ENCODE data around the gene PPP2R2C.

PPP2R2C gene

DNA sequence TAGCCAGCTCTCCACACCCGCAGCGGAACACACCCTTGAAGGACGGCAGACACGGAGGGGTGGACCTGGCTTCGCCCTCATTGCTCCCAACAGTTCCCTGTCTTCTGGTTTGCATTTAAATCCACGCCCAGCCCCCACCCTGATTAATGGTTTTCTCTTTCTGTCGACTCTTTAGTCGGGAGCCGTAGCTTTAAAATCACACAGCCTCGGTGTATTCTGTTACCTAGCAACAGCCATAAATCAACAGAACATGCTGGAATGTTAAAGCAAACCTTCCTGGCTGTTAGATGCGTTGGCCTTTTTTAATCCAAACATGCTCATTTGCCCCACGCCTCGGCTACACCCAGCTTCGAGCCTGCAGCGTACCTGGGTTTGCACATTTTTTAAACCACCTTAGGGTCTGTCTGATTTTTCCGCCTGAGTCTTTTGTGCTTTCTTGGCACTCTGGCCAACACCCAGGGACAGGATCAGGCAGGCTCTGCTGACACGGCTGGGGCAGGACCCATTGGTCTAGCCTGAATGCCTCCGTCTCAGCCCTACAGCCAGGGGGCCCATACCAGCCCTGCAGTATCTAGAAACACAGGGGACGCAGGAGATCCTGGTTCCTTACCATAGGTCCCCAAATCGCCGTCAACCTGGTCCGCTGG, 21.4 kb upstream of the PPP2R2C start:
- DNase-seq, result no peak

DNA sequence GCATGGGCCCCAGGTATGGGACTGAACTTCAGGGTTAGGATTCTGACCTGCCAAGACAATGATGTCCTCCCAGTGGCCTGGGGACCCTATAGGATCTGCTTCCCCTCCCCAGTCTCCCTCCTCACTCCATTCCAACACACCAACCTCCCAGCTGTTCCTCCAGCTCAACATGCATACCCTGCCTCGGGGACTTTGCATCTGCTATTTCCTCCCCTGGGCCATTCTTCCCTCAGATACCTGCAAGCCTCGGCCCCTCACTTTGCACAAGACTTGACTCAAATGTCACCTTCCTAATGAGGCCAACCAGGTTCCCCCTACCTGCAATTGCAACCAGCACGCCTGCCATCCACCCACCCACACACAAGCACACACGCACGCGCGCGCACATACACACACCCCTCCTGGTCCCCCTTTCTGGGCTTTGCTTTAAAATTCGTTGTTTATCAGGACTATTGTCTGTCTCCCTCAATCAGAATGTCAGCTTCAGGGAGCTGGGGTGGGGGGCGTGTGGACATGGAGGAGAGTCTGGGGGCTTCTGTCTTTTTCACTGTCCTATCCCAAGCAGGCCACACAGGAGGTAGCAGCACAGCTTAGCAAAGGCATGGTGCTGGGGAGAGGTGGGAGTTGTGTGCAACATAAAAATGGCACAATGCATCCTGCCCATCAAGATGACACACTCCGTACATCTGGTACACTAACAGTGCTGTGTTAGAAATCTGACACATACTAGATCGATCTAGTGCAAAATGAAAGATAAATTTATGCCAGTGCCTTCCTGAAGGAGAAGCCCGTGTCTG, 20.6 kb upstream of the PPP2R2C start:
- DNase-seq, result no peak

DNA sequence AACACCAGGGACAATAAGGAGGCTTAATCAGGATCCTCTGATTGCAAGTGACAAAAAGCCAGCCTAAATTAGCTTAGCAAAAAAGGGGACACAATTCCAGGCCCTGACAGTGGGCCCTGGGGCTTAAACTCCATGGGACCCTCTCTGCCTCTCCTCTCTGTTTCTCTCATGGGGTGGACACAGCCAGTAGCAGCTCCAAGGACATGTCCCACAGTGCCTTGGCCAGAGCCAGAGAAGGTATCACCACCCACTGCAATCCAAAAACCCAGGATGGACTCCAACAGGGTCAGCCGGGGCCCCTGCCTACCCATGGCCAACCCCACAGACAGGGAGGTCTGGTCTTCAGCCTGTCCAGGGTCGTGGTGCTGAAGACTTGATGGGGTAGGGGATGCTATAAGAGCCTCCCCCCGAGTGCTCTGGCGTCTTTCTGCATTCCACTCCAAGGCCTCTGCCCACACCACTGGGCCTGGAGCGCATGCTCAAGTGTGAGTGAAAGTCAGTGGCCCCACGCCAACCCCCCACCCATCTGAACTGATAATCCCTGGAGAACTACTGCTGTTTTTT, 19.7 kb upstream of the PPP2R2C start:
- DNase-seq, result no peak

DNA sequence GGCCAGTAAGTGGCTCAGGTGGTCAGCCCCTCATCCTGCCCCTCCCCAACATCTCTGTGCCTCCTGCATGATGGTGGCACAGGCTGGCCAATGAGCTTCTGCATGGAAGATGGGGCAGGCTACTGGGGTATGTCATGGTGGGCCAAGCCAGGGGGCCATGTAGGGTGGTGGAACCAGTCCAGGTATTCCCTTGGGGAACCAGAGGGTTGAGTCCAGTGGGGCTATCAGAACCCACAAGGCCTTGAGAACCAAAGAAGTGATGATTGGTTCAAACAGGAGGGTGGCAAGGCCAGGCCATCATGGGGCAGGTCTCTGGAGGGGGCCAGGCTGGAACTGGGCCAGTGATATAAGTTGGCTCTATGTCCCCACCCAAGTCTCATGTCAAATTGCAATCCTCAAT, 18.8 kb upstream of the PPP2R2C start:
- DNase-seq, result no peak

DNA sequence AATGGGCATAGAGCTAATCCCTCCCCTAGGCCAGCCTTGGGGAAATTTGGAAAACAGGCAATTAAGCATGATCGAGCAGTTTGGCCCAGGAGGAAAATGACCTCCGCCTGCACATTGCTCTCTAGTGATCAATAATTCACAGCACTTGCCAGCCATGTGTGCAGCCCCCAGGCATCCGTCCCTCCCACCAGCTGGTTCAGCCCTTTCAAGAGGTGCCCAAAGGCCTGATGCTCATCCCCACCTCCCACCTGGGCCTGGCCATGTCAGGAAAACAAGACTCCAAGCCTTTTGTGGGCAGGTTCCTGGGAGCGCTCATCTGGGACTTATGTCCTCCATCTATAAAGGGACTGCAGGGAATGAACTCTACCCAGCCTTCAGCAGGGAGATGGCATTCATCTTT, 17.5 kb upstream of the PPP2R2C start:
- DNase-seq, result no peak

DNA sequence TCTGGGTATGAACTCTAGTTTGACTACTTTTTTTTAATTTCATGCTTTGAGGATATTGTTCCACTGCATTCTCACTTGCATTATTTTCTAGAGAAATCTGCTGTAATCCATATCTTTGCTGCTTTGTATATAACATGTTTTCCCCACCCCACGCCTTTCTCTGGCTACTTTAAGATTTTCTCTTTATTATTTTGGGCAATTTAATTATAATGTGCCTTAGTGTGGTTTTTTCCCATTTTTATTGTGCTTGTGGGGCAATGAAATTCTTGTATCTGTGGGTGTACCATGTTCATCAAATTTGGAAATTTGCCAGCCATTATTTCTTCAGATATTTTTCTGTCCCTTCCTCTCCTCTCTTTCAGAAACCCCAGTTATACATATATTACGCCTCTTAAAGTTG, 15.1 kb upstream of the PPP2R2C start:
- no peak for DNase-seq

DNA sequence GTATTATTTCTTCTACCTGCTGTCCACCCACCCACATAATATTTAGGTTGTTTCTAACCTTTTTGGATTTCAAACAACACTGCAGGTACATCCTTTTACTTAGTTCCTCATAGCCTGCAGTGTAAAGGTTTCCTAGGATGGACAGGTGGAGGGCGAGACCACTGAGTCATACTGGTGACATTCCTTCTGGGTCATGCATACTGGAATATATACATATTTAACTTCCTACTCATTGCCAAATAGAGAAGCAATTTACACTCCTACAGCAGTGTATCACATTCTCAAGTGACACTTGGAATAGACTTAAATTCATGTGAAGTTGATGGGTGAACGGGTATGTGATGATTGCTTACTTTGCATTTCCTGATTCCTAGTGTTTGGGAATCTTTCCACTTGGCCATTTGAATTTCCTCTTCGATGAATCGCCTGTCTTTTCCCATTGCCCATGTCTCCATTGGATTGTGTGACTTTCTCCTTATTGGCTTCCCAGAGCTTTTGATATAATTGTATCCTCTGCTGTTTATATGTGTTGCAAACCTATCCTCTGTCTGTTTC, 8.2 kb upstream of the PPP2R2C start:
- no peak for DNase-seq

DNA sequence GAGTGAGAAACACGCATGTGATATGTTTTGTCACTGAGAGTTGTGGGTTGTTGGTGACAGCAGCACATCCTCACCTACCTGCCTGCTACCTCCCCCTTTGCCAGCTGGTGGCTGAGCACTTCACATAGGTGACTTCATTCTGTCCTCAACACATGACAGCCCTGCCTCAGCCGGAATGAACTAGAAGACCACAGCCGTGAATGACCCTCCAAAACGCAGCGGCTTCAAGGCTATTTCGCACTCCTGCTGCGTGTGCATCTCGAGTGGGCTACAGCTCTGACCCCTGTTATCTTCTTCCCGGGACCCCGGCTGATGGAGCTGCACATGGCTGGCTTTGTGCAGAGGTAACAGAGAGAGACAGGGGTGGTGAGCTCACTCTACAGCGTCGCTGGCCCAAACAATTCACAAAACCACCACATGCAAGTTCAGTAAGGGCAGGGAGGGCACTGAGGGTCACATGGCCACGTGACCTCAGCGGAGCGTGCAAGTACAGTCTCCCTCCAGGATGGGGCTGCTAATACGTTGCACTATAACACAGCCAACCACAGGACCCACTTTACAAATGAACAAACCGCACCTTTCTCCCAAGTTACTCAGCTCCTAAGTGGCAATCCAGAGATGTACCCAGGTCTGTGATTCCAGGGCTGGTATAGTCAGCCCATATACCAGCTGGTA, 6.3 kb upstream of the PPP2R2C start:
- no peak for DNase-seq

DNA sequence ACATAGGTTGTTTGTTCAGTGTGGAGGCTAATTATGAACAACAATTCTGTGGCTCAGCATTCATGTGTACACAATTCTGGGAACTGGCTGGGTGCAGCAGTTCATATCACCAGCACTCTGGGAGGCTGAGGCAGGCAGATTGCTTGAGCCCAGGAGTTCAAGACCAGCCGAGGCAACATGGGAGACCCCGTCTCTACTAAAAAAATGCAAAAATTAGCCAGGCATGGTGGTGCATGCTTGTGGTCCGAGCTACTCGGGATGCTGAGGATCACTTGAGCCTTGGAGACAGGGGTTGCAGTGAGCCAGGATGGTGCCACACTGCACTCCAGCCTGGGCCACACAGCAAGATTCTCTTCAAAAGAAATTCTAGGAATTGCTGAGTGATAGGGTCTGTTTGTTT, 4.5 kb upstream of the PPP2R2C start:
- DNase-seq, result no peak

DNA sequence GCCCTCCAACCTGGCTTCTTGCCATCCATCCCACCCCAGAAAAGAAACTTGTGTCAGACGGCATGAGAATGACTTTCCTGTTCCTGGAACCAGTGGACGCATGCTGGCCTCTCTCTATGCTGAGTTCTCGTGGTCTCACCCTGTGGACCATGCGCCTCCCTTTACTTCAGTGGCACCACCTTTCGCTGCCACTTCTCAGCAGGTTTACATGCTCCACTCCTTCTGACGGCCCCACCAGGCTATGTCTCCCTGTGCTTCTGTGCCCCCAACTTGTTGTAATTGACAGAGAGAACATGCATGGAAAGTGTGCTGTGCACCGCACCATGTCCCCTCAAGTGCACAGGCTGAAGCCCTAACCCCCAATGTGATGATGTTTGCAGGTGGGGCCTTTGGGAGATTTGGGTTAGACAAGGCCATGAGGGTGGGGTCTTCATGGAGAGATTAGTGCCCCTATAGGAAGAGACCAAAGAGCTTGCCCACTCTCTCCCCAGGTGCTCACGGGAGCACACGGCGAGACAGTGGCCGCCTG, 3.1 kb upstream of the PPP2R2C start:
- no peak for DNase-seq

DNA sequence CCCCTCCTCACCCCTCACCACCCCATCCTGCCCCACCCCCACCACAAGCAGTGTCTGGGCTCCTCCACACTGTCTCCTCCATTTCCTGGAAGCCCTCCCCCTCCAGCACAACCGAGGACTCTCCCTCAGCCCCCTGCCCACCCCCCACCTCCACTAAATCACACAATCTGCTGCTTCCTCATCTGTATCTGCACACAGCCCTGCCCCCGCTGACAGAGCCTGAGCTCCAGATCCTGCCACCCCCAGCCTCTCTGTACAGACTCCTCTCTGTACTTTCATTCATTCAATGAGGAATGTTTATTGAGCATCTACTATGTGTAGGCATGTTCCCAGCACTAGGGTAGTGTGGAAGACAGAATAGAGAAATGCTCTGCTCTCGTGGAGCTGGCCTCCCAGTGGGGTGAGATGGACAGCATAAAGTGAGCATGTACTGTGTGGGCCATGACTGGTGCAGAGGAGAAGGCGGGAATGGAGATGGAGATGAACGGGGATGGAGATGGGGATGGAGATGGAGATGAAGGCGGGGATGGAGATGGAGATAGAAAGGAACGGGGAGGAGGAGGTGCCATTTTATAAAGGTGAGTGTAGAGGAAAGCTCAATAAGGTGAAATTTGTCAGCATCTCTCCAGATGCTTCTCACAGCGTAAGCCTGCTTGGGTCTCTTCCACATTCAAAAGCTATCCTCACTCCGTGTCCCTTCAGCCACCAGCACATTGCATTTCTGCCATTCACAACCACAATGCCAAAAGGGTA, 2.5 kb upstream of the PPP2R2C start:
- DNase-seq, result no peak

DNA sequence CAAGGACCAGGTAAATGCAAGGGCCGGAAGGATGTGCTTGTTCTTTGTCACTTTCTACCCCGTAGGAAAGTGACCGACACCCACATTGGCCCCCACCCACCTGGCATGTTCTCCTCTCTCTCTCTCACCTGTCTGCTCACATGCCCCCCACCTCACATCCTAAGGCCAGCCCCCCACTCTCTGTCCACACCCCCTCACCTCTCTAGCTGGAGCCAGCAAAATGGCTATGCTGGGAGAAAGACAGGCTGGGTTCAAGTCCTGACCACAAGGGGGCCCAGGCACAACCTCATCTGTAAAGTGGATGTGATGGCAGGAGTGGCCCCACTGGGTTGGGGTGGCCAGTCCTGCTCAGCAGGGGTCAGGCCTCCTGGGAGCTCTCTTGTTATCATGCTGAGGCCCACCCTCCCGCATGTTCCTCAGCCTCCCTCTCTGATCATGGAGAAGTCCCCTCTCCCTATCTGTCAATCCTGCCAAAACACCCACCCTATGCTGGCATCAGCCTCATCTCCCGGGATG, 1.7 kb upstream of the PPP2R2C start:
- no peak for DNase-seq

DNA sequence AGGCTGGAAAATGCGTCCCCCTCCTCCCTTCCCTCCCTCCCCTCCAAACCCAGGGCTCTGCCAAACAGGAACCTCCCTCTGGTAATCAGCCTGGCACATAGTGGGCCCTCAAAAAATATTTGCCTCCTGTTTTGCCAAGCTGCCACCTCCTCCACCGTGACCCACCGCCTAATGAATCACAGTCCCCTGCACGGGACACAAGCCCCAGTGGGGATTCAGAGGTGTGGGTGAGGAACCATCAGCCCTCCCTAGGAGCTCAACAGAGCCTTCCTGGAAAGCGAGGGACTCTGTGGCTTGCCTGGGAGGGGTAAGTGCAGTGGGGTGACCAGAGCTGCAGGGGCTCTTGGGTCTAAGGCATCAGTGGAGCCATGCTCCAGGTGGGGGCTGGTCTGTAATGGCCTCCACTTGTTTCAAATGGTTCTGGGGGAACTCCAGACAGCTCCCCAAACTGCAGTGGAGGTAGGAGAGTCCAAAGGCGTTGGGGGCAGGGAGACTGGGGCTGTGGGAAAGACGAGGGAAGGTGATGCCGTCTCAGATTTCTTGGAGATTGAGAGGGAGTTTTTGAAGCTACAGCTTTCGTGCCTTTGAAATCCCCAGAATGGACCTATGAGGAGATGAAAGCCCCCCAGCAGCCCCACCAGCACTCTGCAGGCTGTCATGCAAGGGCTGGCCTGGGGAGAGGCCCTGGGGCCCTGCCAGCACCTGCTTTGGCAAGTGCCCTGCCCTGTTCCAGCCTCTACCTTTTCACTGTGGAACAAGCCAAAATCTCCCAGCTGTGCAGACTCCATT, 1.0 kb upstream of the PPP2R2C start:
- no peak for DNase-seq

DNA sequence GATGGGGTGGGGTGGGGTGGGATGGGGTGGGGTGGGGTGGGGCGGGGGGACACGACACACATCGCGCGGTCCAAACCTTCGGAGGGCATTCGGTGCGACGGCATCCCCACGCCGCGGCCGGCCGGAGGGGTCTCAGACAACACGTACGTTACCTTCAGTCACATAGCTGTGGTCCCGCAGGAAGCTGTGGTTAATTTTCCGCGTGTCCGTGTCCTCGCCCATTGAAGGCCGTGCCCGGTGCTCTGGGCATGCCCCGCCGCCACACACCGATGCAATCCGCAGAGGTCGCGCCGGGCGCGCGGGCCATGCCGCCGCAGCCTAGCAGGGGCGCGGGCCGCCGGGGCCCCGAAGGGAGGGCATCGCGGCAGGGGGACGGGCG, 417 bp downstream of the PPP2R2C start:
- DNase-seq, result no peak

DNA sequence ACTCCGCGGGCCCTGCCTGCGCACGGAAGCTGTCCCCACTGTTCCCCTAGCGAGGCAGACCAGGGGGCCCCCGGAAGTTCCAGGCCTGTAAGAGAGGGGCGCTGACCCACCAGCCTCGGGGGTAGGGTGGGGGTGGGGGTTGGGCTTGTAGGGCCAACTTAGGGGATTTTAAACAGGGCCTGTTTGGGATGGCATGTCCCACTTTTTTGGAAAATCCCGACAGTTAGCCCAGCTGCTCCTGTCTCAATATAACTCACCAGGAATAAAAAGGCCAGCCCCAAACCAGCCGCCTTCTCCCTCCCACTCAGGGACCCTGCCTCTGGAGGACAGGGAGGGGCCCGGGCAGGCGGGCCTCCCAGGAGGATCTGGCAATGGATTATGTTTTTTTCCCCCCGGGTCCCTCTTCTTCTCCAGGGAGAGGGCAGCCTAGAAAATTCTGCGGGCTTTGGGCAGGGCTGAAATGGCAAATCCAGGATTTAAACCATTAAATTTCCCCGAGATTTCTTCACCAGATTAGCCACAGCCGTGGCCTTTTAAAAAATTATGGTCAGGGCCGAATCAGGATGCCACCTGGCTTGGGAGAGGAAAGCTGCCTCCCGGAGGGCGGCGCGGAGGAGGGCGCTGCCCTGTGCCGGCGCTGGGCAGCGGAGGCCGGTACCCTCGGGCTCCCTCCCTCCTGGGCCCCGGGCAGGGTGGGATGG, 957 bp downstream of the PPP2R2C start:
- no peak for DNase-seq

DNA sequence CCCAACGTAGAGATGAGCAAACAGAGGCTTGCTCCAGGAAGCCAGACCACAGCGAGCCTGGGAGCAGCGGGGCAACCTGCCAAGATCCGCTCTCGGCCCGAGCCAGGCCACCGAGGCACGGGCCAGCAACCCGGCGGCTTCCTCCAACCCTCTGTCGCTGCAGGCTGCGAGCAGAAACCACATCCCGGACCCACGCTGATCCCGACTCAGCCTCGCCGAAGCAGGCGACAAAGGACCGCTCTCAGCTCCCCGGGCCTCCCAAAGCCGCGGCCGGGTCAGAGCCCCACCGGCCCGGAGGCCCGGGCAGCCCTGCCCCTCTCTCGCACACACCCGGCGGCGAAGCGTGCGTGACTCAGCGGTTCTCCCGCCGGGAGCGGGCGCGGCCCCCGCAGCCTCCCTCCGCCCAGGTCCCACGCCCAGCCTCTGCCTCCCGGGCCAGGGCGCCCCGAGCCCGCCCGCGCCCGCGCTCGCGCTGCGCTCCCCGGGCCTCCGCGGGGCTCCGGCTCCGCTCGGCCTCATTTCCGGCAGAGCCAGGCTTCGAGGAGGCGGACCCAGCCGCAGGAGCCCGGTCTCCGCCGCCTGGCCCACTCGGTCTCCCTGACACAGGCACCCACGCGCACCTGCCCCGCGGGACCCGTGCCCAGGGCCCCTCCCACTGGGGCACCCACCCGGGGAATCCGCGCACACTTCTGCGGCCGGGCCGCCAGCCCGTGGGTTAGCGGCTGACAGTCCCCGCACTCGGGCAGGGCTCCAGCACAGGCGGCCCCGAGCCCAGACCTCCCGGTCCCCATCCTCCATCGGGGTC, 1.7 kb downstream of the PPP2R2C start:
- no peak for DNase-seq

DNA sequence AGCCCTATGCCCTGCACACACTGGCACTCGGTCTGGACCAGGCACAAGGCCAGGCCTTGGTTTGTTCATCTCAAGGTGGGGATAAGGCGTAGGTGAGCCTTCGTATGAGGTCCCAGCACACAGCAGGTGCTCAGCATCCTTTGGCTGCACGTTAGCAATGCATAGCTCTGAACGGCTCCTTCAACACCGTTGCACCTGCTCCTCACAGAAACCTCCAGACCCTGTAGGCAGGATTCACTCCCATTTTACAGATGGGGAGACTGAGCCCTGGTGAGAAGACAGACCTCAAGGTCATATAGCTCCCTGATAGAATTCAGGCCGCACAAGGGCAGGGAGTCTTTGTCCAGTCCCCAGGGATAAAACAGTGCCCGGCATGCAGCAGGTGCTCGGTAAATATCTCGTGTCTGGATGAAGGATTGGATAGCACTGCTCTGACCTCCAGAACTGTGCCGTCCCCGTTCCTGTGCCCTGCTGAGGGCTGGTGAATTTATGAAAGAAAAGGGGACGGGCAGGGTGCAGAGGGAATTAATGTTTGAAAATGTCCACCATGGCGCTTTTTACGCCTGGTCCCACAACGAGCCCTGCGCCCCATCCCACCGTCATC, 2.4 kb downstream of the PPP2R2C start:
- DNase-seq, result no peak

DNA sequence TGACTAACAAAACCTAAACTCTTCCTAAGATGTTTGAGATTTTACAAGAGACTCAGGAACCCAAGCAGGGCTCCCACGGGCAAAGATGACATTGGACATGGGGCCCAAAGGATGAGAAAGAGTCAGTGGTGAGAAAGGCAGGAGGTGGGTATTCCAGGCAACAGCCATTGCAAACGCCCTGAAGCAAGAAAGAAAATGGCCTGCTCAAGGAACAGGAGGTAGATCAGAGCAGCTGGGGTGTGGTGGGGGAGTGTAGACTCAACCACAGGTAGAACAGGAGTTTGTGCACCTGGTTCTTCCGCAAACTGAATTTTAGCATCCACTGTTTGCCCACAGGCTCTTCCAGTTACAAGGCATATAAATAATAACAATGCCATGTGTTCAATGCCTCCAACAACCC, 3.3 kb downstream of the PPP2R2C start:
- no peak for DNase-seq

DNA sequence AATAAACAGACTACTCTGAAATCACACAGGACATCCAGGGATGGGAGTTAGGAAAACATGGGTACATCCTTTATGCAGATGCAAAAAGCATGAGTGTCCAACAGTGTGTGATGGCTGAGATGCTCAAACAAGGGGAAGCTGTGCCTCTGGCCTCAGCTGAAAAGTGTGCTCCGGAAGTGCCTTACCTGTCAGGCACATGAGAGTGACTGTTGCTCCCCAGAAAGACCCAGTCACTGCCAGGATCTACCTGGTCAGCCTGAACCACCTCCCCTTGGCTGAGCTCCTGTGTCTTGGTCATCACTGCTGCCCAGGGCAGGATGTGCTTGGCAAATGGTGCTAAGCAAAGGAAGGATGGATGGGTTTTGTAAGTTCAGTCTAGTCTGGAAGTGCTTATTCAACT, 4.0 kb downstream of the PPP2R2C start:
- DNase-seq, result no peak

DNA sequence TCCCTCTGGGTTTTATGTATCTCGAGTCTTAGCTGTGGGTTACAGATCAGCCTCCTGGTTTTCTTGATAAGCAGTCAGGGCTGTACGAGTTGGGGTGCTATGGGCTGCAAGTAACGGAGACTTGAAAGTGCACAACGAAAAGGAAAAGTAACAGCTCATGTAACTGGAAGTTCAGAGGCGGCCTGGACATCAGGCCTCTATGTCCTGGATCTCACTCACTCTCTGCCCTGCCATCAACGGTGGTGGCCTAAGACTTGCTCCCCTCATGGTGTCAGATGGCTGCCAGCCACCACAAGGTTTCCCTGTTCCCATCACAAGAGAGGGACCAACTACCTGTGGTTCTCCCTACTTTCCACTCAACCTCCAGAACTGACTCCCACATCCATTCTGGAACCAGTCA, 4.8 kb downstream of the PPP2R2C start:
- DNase-seq, result no peak
